Right lobe of liver (tissue), 6 donors: ENCODE data around the gene TEX52. TPM values are rescaled to one million over a fixed set of nuclear protein-coding genes. Genes with fewer than 3 reads are reported as not detected.

ENCODE experiments used
- ATAC-seq, 4 donors: fragments of 200-7000 bp; cut with Tn5 transposase; one replicate each; pipeline ENCODE4 v1.9.1; 2020; ENCODE audit warnings: mild to moderate bottlenecking in 4 of 4, moderate library complexity in 4 of 4
- DNase-seq, 3 donors: peaks; one replicate each; pipeline ENCODE4 v3.0.0-alpha.2; 2020
- H3K27ac ChIP-seq, 3 donors: fragments of 200-600 bp; one replicate each; pipeline ENCODE4 v1.8.0; 2022
- H3K27me3 ChIP-seq, 2 donors: fragments of 200-600 bp; one replicate each; pipeline ENCODE4 v1.8.0; 2022
- H3K36me3 ChIP-seq, 4 donors: fragments of 200-600 bp; sonication (generic) in 1 of 4; one replicate each; pipeline versions ENCODE4 v1.5.1 to v1.8.0; 2017 to 2022; ENCODE audit warnings: control low read depth in 1 of 4
- H3K4me1 ChIP-seq, 4 donors: fragments of 200-600 bp; sonication (generic) in 1 of 4; one replicate each; pipeline versions ENCODE4 v1.5.1 to v1.8.0; 2017 to 2022; ENCODE audit warnings: control low read depth in 1 of 4
- H3K4me3 ChIP-seq, 3 donors: fragments of 200-600 bp; one replicate each; pipeline ENCODE4 v1.8.0; 2022
- H3K9me3 ChIP-seq, 4 donors: fragments of 200-600 bp; sonication (generic) in 1 of 4; one replicate each; pipeline versions ENCODE4 v1.5.1 to v1.8.0; 2017 to 2022; ENCODE audit warnings: control low read depth in 1 of 4
- CTCF ChIP-seq, 4 donors: fragments of 200-600 bp in 3 of 4; fragments of 450-650 bp in 1 of 4; IDR thresholded peaks; one replicate each; pipeline versions ENCODE4 v1.5.1 to v1.8.0; 2016 to 2022; ENCODE audit warnings: antibody characterized with exemption in 4 of 4, mild to moderate bottlenecking in 2 of 4
- POLR2A ChIP-seq: fragments of 450-650 bp; IDR thresholded peaks from one replicate; pipeline ENCODE4 v1.6.1; 2017; ENCODE audit warnings: antibody characterized with exemption, mild to moderate bottlenecking
- WGBS: methylation state at CpG from one replicate; pipeline ENCODE4 v1.1.6; 2018; ENCODE audit warnings: low coverage, low lambda C conversion rate; ENCODE audit not compliant: insufficient coverage; ENCODE audit errors: missing lambda C conversion rate; 5-methylcytosine and 5-hydroxymethylcytosine counted together
- intact Hi-C, 2 donors: fragments of 100-400 bp; cut with DNase I; formaldehyde crosslinking; loops; one replicate each; pipeline versions ENCODE4 v1.11.2 to v1.14.1; 2022
- total RNA-seq, 6 experiments: library from RNA; depleted of rRNA in 2 of 6; stranded (reverse); fragments of >200 nt in 2 of 6; fragmentation: NEBNext Ultra II Directional in 3 of 6; extraction: Animal tissue kit (Norgen Biotek cat#: 25700) in 3 of 6; gene quantifications; one replicate each; pipeline versions ENCODE4 v1.1.0 to v1.2.4, GENCODE V29; 2016 to 2023
- donor health status: DM: no; HTN: yes; CAD: no.
- donor health status: DM: no; HTN: no; CAD: no.
- donor health status: DM: no; HTN: no; CAD: no.
- donor health status: DM: no; HTN: yes; CAD: no.
- donor health status: DM: no; HTN: yes; CAD: no.

TEX52 gene
- total RNA-seq, 6 experiments from 2014 or later, result not detected

DNA sequence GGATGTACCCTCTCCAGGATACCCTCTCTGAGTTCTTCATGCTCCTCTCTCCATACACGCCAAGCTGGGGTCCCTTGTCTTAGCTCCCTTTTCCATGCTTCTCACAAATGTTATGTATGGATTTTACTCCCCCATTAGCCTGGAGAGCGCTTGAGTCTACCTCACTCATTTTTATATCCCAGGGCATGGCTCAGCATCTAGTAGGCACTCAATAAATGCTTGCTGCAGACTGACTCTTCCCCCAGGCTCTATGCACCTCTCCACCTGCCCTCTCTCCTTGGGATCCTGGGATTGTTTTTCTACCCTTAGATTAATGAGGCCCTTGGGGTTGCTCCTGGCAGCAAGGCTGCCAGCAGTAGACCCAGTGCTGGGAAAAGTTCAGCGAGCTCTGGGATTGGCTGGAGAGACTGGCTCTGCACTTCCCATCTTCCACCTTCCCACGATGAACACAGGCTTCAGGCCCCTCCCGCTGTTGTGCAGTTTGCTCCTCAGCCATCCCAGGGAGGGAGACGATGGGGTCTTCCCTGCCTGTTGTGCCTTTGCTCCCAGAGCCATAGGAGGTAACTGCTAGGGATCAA, 24.2 kb downstream of the TEX52 start:
- TF ChIP-seq POLR2A (no peak), CTCF (IDR thresholded peaks at IDR 0.05) (no peak)
- no peak overlapping the region for H3K27ac ChIP-seq
- intact Hi-C loops, result no loop called here
- H3K4me3 ChIP-seq, result no peak overlapping the region
- WGBS, result 76% methylated on average over 4 of the region's 6 CpGs
- no peaks in the 10 kb centered on the region for H3K9me3 ChIP-seq
- peaks cover 0 to 5% (median 0%) of the 10 kb centered on the region in 4 donors for H3K36me3 ChIP-seq
- DNase-seq (no peak), ATAC-seq (no peak)
- no peaks in the 10 kb centered on the region for H3K4me1 ChIP-seq
- H3K27me3 ChIP-seq, result no peaks in the 10 kb centered on the region

GRCh38 chr12:2829275-2829674, 27.6 kb downstream of the TEX52 start:
- DNase-seq (no peak), ATAC-seq (no peak)
- Histone ChIP-seq H3K4me1 (no peaks in the 10 kb centered on the region), H3K9me3 (no peaks in the 10 kb centered on the region), H3K36me3 (peaks cover 0 to 38% (median 8%) of the 10 kb centered on the region in 4 donors), H3K27me3 (no peaks in the 10 kb centered on the region), H3K4me3 (no peak overlapping the region), H3K27ac (no peak overlapping the region)
- TF ChIP-seq POLR2A (no peak), CTCF (IDR thresholded peaks at IDR 0.05) (no peak)
- intact Hi-C loops, result no loop called here
- 94% methylated on average over 6 of the region's 6 CpGs for WGBS

- DNase-seq (no peak), ATAC-seq (no peak)
- no peak for TF ChIP-seq CTCF (IDR thresholded peaks at IDR 0.05)
- no peak for TF ChIP-seq POLR2A
- no peak overlapping the region for H3K27ac ChIP-seq
- no peaks in the 10 kb centered on the region for H3K4me1 ChIP-seq
- no peaks in the 10 kb centered on the region for H3K9me3 ChIP-seq
- H3K27me3 ChIP-seq, result no peaks in the 10 kb centered on the region
- H3K4me3 ChIP-seq, result no peak overlapping the region
- H3K36me3 ChIP-seq, result peaks cover 0 to 62% (median 20%) of the 10 kb centered on the region in 4 donors
- intact Hi-C loops, result no loop called here
- 77% methylated on average over 6 of the region's 14 CpGs for WGBS
Observed at GRCh38 chr12:2826721-2827515, 29.9 kb downstream of the TEX52 start.

GRCh38 chr12:2826036-2826435, 30.8 kb downstream of the TEX52 start:
- H3K4me1 ChIP-seq, result no peaks in the 10 kb centered on the region
- H3K36me3 ChIP-seq, result peaks cover 0 to 70% (median 25%) of the 10 kb centered on the region in 4 donors
- WGBS, result 88% methylated on average over 3 of the region's 3 CpGs
- no peak for TF ChIP-seq CTCF (IDR thresholded peaks at IDR 0.05)
- no peak for TF ChIP-seq POLR2A
- H3K27ac ChIP-seq, result no peak overlapping the region
- no peak overlapping the region for H3K4me3 ChIP-seq
- intact Hi-C loops, result no loop called here
- H3K9me3 ChIP-seq, result no peaks in the 10 kb centered on the region
- no peaks in the 10 kb centered on the region for H3K27me3 ChIP-seq
- no peak for ATAC-seq
- DNase-seq, result no peak
